Hindlimb muscle (tissue), 1 donor: Measurements from ENCODE around the gene GDPD1. TPM values are rescaled to one million over a fixed set of nuclear protein-coding genes. Genes with fewer than 3 reads are reported as not detected.
"Not testable (repeated sequence)": the region's sequence is repeated elsewhere in the genome, so short reads cannot be mapped to it uniquely, and the experiment has no call there.

ENCODE experiments used
- DNase-seq: peaks from one replicate; pipeline ENCODE4 v3.0.0-alpha.2; 2013
- polyA plus RNA-seq: library from polyadenylated mRNA; unstranded; fragments of 120-200 nt; gene quantifications from one replicate; pipeline ENCODE4 v1.2.1, GENCODE V29; 2013; ENCODE audit not compliant: insufficient read length

Gene GDPD1
- polyA plus RNA-seq, 1 donor = 1.8 TPM

- no peak for DNase-seq
These were observed 34.4 kb downstream of the GDPD1 start for GRCh38 chr17:59254742-59255141.

GRCh38 chr17:59257101-59257500, 36.8 kb downstream of the GDPD1 start:
- DNase-seq = no peak

GRCh38 chr17:59260722-59261121, 40.4 kb downstream of the GDPD1 start:
- DNase-seq = no peak

GRCh38 chr17:59266745-59267144, 46.4 kb downstream of the GDPD1 start:
- no peak for DNase-seq

GRCh38 chr17:59267776-59268175, 47.5 kb downstream of the GDPD1 start:
- no peak for DNase-seq

- no peak for DNase-seq
These were observed 55.3 kb downstream of the GDPD1 start for GRCh38 chr17:59275618-59276017.

- DNase-seq = no peak
These were observed 56.7 kb downstream of the GDPD1 start for GRCh38 chr17:59277031-59277430.

- DNase-seq = no peak
These were observed 58.1 kb downstream of the GDPD1 start for GRCh38 chr17:59278406-59278805.

- no peak for DNase-seq
These were observed 64.0 kb downstream of the GDPD1 start for GRCh38 chr17:59284317-59284716.

GRCh38 chr17:59287452-59287851, 67.1 kb downstream of the GDPD1 start:
- DNase-seq = no peak

GRCh38 chr17:59287891-59288290, 67.6 kb downstream of the GDPD1 start:
- DNase-seq = no peak

- DNase-seq = no peak
These were observed 69.6 kb downstream of the GDPD1 start for GRCh38 chr17:59289981-59290301.

GRCh38 chr17:59290302-59290998, 70.1 kb downstream of the GDPD1 start:
- DNase-seq = not testable (repeated sequence)

GRCh38 chr17:59292174-59292523, 71.8 kb downstream of the GDPD1 start:
- no peak for DNase-seq

- DNase-seq = no peak
These were observed 75.9 kb downstream of the GDPD1 start for GRCh38 chr17:59296190-59296589.

- no peak for DNase-seq
These were observed 78.2 kb downstream of the GDPD1 start for GRCh38 chr17:59298521-59298920.

GRCh38 chr17:59299400-59300092, 79.2 kb downstream of the GDPD1 start:
- DNase-seq = no peak

- DNase-seq = no peak
These were observed 80.6 kb downstream of the GDPD1 start for GRCh38 chr17:59300941-59301340.

GRCh38 chr17:59304811-59305210, 84.5 kb downstream of the GDPD1 start:
- DNase-seq = no peak

GRCh38 chr17:59310263-59310920, 90.1 kb downstream of the GDPD1 start:
- no peak for DNase-seq

GRCh38 chr17:59311051-59311468, 90.7 kb downstream of the GDPD1 start:
- DNase-seq = peak; percentile 53

- not testable (repeated sequence) for DNase-seq
These were observed 91.2 kb downstream of the GDPD1 start for GRCh38 chr17:59311521-59311920.

- no peak for DNase-seq
These were observed 95.6 kb downstream of the GDPD1 start for GRCh38 chr17:59315866-59316265.
